Erythroblast (primary cell): ENCODE measurements around the gene KCMF1.

Experiments
- DNase-seq, 2 experiments: peaks; one replicate each; lab custom pipeline; 2025; lab: John Stamatoyannopoulos, UW
- GATA1 ChIP-seq: IDR thresholded peaks from 2 replicates; pipeline ENCODE4 v1.6.1; 2011; ENCODE audit warnings: low read depth, mild to moderate bottlenecking, control low read depth, low read length, moderate library complexity
- POLR2A ChIP-seq: IDR thresholded peaks from 2 replicates; pipeline ENCODE4 v1.6.1; 2011; ENCODE audit warnings: mild to moderate bottlenecking, low read length

The KCMF1 gene

GRCh38 chr2:85049236-85049635 is 78.3 kb downstream of the KCMF1 start:
- no peak for DNase-seq
- TF ChIP-seq POLR2A (no peak), GATA1 (no peak)

- TF ChIP-seq GATA1, result no peak
- no peak for TF ChIP-seq POLR2A
- peak in 1 of 2 experiments; percentile 28 for DNase-seq
These were observed 82.8 kb downstream of the KCMF1 start for GRCh38 chr2:85053802-85054201.

GRCh38 chr2:85057226-85057962 is 86.4 kb downstream of the KCMF1 start:
- no peak for DNase-seq
- TF ChIP-seq POLR2A (no peak), GATA1 (no peak)

DNA sequence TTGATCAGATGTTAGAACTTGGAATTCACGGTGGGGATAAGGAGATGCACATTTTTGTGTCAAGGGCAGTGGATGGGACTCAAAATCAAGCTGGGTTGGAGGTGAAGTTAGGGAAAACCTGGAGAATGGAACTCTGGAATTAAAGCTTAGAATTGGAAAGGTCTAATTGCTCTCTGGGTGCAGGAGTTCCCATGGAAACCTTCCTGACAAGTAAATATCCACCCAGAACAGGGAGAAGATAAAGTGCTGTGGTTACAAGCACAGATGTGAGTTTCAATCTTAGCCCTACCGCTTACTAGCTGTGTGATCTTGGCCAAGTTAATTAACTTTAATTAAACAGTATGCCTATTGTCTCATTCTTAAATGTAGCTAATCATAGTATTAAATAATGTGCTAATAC is 90.9 kb downstream of the KCMF1 start:
- TF ChIP-seq GATA1 (no peak), POLR2A (no peak)
- no peak for DNase-seq

DNA sequence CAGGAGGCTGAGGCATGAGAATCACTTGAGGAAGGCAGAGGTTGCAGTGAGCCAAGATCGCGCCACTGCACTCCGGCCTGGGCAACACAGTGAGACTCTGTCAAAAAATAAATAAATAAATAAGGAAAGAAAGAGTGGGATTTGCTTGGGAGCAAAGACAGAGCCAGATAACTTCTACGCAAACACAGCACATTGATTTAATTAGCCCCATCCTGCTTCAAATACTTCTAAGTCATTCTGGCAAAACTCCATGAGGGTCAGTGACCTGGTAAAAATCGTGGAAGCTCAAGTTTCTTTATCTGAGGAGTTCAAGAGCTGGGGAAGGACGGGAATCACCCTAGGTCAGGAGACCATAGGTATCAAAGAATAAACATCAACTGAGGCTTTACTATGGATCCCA is 91.6 kb downstream of the KCMF1 start:
- TF ChIP-seq GATA1 (no peak), POLR2A (no peak)
- DNase-seq, result no peak

GRCh38 chr2:85063981-85064599 is 93.1 kb downstream of the KCMF1 start:
- no peak for DNase-seq
- TF ChIP-seq POLR2A (no peak), GATA1 (no peak)

DNA sequence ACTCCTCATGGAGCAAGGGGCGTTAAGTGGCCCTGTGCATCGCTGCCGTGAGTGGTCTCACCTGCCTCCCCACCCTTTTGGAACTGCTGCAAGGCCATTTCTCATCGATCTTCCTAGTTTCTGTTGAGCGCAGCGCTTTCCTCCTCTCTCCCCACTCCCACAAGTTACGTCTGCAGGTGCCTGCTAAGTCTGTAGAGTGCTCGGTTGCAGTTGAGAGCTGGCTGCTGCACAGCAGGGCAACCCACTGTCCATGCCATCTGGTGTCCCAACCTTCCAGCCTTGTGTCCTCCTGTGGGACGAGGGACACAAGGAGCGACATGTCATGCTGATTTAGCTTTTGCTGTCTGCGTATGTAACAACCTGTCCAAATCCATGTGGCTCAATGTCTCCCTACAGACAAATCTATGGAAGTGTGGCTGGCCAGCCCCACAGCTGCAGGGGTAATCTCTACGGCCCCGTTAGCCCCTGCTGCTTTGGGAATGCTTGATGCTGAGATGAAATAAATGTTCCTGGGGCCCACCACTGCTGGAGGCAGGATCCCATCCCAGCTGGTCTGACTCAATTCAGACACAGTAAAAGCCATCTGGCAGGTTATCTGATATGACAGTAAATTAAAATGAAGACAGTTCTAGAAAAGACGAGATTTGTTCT is 94.1 kb downstream of the KCMF1 start:
- DNase-seq, result no peak
- no peak for TF ChIP-seq GATA1
- TF ChIP-seq POLR2A, result no peak

DNA sequence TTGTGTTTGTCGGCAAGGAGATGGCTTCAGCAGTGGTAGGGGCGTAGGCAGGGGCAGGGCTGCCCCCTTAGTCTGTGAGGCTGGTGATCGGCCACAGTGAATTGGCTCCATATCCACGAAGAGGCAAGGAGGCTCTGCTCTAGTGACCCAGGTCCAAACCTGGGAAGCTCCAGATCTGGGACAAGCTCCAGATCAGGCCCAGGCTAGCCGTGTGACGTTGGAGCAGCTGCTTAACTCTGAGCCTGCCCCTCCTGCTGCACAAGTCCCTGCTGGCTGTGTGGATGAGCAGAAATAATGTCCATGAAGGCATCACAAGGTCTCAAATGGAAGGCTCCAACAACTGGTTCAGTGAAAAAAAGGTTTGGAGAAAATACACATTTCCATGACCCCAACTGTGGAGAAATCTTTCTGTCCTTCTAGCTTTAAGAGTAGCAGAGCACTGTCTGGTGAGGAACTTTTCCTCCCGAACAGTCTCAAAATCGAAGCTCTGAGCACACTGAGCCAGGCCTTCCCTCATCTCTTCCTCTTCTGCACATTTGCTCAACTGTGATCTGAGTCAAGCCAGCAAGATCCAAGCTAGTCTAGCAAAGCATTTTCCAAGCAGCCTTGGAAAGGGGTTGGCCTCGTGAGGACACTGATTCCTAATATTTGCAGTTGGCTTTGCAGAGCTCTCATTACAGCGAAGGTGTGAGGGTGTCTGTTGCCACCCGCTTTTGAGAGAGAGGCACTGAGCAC is 95.2 kb downstream of the KCMF1 start:
- DNase-seq, result no peak
- no peak for TF ChIP-seq GATA1
- no peak for TF ChIP-seq POLR2A

- no peak for TF ChIP-seq POLR2A
- TF ChIP-seq GATA1, result no peak
- peak; percentile 72 to 76 for DNase-seq
These were observed 96.0 kb downstream of the KCMF1 start for GRCh38 chr2:85066874-85067351.

DNA sequence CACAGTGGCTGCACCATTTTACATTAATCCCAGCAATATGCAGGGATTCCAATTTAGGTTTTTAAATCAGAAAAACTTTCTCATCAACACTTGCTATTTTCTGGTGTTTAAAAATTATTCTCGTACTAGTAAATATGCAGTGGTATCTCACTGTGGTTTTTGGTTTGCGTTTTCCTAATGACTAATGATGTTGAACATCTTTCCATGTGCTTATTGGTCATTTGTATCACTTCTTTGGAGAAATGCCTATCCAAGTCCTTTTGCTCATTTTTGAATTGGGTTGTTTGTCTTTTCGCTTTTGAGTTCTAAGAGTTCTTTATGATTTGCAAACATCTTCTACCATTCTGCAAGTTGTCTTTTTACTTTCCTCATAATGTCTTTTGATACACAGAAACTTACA is 100.1 kb downstream of the KCMF1 start:
- TF ChIP-seq GATA1 (no peak), POLR2A (no peak)
- DNase-seq, result no peak

DNA sequence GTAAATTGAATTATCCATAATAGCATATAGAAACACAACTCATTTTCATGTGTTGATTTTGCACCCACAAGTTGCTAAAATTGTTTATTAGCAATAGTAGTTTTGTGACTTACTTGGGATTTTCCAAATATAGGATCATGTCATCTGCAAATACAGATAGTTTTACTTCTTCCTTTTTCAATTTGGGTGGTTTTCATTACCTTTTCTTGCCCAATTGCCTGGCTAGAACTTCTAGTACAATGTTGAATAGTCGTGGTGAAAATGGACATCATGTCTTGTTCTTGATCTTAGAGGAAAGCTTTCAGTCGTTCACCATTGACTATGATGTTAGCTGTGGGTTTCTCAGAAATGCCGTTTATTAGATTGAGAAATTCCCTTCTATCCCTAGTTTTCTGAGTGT is 102.1 kb downstream of the KCMF1 start:
- TF ChIP-seq POLR2A, result no peak
- no peak for TF ChIP-seq GATA1
- DNase-seq, result no peak

- DNase-seq, result no peak
- TF ChIP-seq POLR2A (no peak), GATA1 (no peak)
These were observed 105.8 kb downstream of the KCMF1 start for GRCh38 chr2:85076618-85077274.

GRCh38 chr2:85077859-85078419 is 107.0 kb downstream of the KCMF1 start:
- TF ChIP-seq GATA1 (no peak), POLR2A (no peak)
- no peak for DNase-seq

- no peak for DNase-seq
- TF ChIP-seq POLR2A (no peak), GATA1 (no peak)
These were observed 107.6 kb downstream of the KCMF1 start for GRCh38 chr2:85078536-85078935.
